Left forelimb (tissue), 1 donor: ENCODE results near the gene ZNF618.
A peak's percentile ranks its signal among the peaks of the same experiment; 100 is the strongest.

ENCODE experiments used
- DNase-seq: peaks from one replicate; pipeline ENCODE4 v3.0.0-alpha.2; 2018; ENCODE audit warnings: low spot score

ZNF618 gene

GRCh38 chr9:114002271-114002985, 126.3 kb downstream of the ZNF618 start:
- DNase-seq: peak; percentile 59

GRCh38 chr9:114002986-114003350, 126.9 kb downstream of the ZNF618 start:
- DNase-seq: peak; percentile 61

GRCh38 chr9:114003351-114003750, 127.2 kb downstream of the ZNF618 start:
- DNase-seq: no peak

- peak; percentile 23 for DNase-seq
Observed at GRCh38 chr9:114003758-114004157, 127.6 kb downstream of the ZNF618 start.

GRCh38 chr9:114004221-114004716, 128.2 kb downstream of the ZNF618 start:
- peak; percentile 66 for DNase-seq

- DNase-seq: peak; percentile 55
Observed at GRCh38 chr9:114005371-114006154, 129.5 kb downstream of the ZNF618 start.

- DNase-seq: peak; percentile 23
Observed at GRCh38 chr9:114006155-114006550, 130.0 kb downstream of the ZNF618 start.

GRCh38 chr9:114006931-114007691, 131.0 kb downstream of the ZNF618 start:
- peak; percentile 31 for DNase-seq

GRCh38 chr9:114007991-114008666, 132.0 kb downstream of the ZNF618 start:
- peak; percentile 62 for DNase-seq

GRCh38 chr9:114008667-114009410, 132.7 kb downstream of the ZNF618 start:
- peak; percentile 33 for DNase-seq

- no peak for DNase-seq
Observed at GRCh38 chr9:114011313-114011712, 135.2 kb downstream of the ZNF618 start.

- DNase-seq: peak; percentile 15
Observed at GRCh38 chr9:114012126-114012525, 136.0 kb downstream of the ZNF618 start.

- DNase-seq: no peak
Observed at GRCh38 chr9:114014044-114014443, 137.9 kb downstream of the ZNF618 start.

- no peak for DNase-seq
Observed at GRCh38 chr9:114015607-114016006, 139.5 kb downstream of the ZNF618 start.

GRCh38 chr9:114016101-114016500, 140.0 kb downstream of the ZNF618 start:
- DNase-seq: no peak

GRCh38 chr9:114016629-114017423, 140.7 kb downstream of the ZNF618 start:
- DNase-seq: peak; percentile 51

GRCh38 chr9:114017741-114018715, 141.9 kb downstream of the ZNF618 start:
- peak; percentile 28 for DNase-seq

- DNase-seq: peak; percentile 20
Observed at GRCh38 chr9:114021578-114021977, 145.5 kb downstream of the ZNF618 start.

- no peak for DNase-seq
Observed at GRCh38 chr9:114023961-114024360, 147.9 kb downstream of the ZNF618 start.
